MM.1S (cell line): ENCODE measurements around the gene PPP1R12B.

Experiments used
- DNase-seq: peaks from one replicate; pipeline ENCODE4 v3.0.0-alpha.2; 2015
- H2AFZ ChIP-seq: fragments of 300-600 bp; sonication (generic); 2 replicates; pipeline ENCODE4 v1.6.0; 2016; ENCODE audit warnings: antibody characterized with exemption, low read length
- H3F3A ChIP-seq: fragments of 300-600 bp; sonication (generic); 2 replicates; pipeline ENCODE4 v1.6.1; 2016; ENCODE audit warnings: mild to moderate bottlenecking, antibody characterized with exemption, low read length, moderate library complexity, mixed read lengths; ENCODE audit not compliant: insufficient read depth
- H3K27ac ChIP-seq: fragments of 300-600 bp; sonication (generic); 2 replicates; pipeline ENCODE4 v1.5.1; 2016; ENCODE audit warnings: mild to moderate bottlenecking, low read length
- H3K27me3 ChIP-seq: fragments of 300-600 bp; sonication (generic); replicated peaks from 2 replicates; pipeline ENCODE4 v1.6.0; 2016; ENCODE audit warnings: low read length; ENCODE audit not compliant: insufficient read depth
- H3K36me3 ChIP-seq: fragments of 300-600 bp; sonication (generic); replicated peaks from 2 replicates; pipeline ENCODE4 v1.6.1; 2016; ENCODE audit warnings: mild to moderate bottlenecking, low read length, mixed read lengths; ENCODE audit not compliant: insufficient read depth
- H3K4me1 ChIP-seq: fragments of 300-600 bp; sonication (generic); 2 replicates; pipeline ENCODE4 v1.6.1; 2016; ENCODE audit warnings: low read length, mixed read lengths
- H3K4me2 ChIP-seq: fragments of 300-600 bp; sonication (generic); 2 replicates; pipeline ENCODE4 v1.6.0; 2016; ENCODE audit warnings: low read depth, low read length
- H3K4me3 ChIP-seq: fragments of 300-600 bp; sonication (generic); 2 replicates; pipeline ENCODE4 v1.5.1; 2016; ENCODE audit warnings: low read length, mixed read lengths
- H3K79me2 ChIP-seq: fragments of 300-600 bp; sonication (generic); 2 replicates; pipeline ENCODE4 v1.6.1; 2016; ENCODE audit warnings: mixed run types, low read length, mixed read lengths
- H3K9ac ChIP-seq: fragments of 300-600 bp; sonication (generic); 2 replicates; pipeline ENCODE4 v1.6.1; 2016; ENCODE audit warnings: low read length, mixed read lengths
- H3K9me2 ChIP-seq: fragments of 300-600 bp; sonication (generic); replicated peaks from 2 replicates; pipeline ENCODE4 v1.6.1; 2016; ENCODE audit warnings: mild to moderate bottlenecking, low read length, mixed read lengths; ENCODE audit not compliant: insufficient read depth
- H3K9me3 ChIP-seq: fragments of 300-600 bp; sonication (generic); replicated peaks from 2 replicates; pipeline ENCODE4 v1.6.1; 2016; ENCODE audit warnings: mild to moderate bottlenecking, low read length, mixed read lengths; ENCODE audit not compliant: insufficient read depth
- H4K20me1 ChIP-seq: fragments of 300-600 bp; sonication (generic); 2 replicates; pipeline ENCODE4 v1.6.1; 2016; ENCODE audit warnings: mild to moderate bottlenecking, low read length, moderate library complexity, mixed read lengths; ENCODE audit not compliant: insufficient read depth
- EZH2 ChIP-seq: fragments of 300-600 bp; sonication (generic); optimal IDR thresholded peaks from 2 replicates; pipeline ENCODE3; 2017; ENCODE audit warnings: low read depth, mild to moderate bottlenecking, antibody characterized with exemption, low read length, mixed read lengths
- EZH2phosphoT487 ChIP-seq: fragments of 300-600 bp; sonication (generic); IDR thresholded peaks from 2 replicates; pipeline ENCODE4 v1.6.1; 2018; ENCODE audit warnings: antibody characterized with exemption, low read length
- TF ChIP-seq, protein P1 (sequence below): fragments of 300-600 bp; sonication (generic); IDR thresholded peaks from 2 replicates; pipeline ENCODE4 v1.5.1; 2016; ENCODE audit warnings: antibody characterized with exemption, low read length, mixed read lengths

PPP1R12B gene

DNA sequence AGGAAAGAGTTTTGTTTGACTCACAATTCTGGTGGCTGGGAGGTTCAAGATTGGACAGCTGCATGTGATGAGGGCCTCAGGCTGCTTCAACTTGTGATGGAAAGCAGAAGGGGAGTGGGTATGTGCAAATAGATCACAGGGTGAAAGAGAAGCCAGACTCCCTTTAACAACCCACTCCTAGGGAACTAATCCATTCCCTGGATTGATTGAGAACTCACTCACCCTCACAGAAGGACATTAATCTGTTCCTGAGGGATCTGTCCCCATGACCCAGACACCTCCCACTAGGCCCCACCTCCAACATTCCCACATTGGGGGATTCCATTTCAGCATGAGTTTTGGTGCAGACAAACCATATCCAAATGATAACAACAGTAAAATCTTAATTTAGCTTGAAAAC, 32.3 kb upstream of the PPP1R12B start:
- H3K4me1 ChIP-seq = no peaks in the 10 kb centered on the region
- no peak overlapping the region for H3K27ac ChIP-seq
- H3K4me3 ChIP-seq = no peak overlapping the region
- no peak for DNase-seq
- TF ChIP-seq, protein P1, sequence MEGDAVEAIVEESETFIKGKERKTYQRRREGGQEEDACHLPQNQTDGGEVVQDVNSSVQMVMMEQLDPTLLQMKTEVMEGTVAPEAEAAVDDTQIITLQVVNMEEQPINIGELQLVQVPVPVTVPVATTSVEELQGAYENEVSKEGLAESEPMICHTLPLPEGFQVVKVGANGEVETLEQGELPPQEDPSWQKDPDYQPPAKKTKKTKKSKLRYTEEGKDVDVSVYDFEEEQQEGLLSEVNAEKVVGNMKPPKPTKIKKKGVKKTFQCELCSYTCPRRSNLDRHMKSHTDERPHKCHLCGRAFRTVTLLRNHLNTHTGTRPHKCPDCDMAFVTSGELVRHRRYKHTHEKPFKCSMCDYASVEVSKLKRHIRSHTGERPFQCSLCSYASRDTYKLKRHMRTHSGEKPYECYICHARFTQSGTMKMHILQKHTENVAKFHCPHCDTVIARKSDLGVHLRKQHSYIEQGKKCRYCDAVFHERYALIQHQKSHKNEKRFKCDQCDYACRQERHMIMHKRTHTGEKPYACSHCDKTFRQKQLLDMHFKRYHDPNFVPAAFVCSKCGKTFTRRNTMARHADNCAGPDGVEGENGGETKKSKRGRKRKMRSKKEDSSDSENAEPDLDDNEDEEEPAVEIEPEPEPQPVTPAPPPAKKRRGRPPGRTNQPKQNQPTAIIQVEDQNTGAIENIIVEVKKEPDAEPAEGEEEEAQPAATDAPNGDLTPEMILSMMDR = no peak
- TF ChIP-seq EZH2 (no peak), EZH2phosphoT487 (no peak)
- no peaks in the 10 kb centered on the region for H3K36me3 ChIP-seq
- H3F3A ChIP-seq = no peaks in the 10 kb centered on the region
- no peaks in the 10 kb centered on the region for H3K79me2 ChIP-seq
- no peak overlapping the region for H3K4me2 ChIP-seq
- H4K20me1 ChIP-seq = no peaks in the 10 kb centered on the region
- no peak overlapping the region for H2AFZ ChIP-seq
- H3K27me3 ChIP-seq = no peaks in the 10 kb centered on the region
- H3K9ac ChIP-seq = no peak overlapping the region
- H3K9me2 ChIP-seq = no peaks in the 10 kb centered on the region
- no peaks in the 10 kb centered on the region for H3K9me3 ChIP-seq

- Histone ChIP-seq H3K4me2 (no peak overlapping the region), H3K9me2 (no peaks in the 10 kb centered on the region), H3K9me3 (no peaks in the 10 kb centered on the region), H3K27me3 (no peaks in the 10 kb centered on the region), H3K36me3 (no peaks in the 10 kb centered on the region), H2AFZ (no peak overlapping the region), H4K20me1 (no peaks in the 10 kb centered on the region), H3K27ac (no peak overlapping the region), H3K9ac (no peak overlapping the region), H3F3A (no peaks in the 10 kb centered on the region), H3K4me3 (no peak overlapping the region), H3K4me1 (no peaks in the 10 kb centered on the region), H3K79me2 (no peaks in the 10 kb centered on the region)
- TF ChIP-seq EZH2phosphoT487 (no peak), EZH2 (no peak)
- TF ChIP-seq, protein P1 = no peak
- no peak for DNase-seq
Observed at GRCh38 chr1:202317941-202318925, 30.3 kb upstream of the PPP1R12B start.

DNA sequence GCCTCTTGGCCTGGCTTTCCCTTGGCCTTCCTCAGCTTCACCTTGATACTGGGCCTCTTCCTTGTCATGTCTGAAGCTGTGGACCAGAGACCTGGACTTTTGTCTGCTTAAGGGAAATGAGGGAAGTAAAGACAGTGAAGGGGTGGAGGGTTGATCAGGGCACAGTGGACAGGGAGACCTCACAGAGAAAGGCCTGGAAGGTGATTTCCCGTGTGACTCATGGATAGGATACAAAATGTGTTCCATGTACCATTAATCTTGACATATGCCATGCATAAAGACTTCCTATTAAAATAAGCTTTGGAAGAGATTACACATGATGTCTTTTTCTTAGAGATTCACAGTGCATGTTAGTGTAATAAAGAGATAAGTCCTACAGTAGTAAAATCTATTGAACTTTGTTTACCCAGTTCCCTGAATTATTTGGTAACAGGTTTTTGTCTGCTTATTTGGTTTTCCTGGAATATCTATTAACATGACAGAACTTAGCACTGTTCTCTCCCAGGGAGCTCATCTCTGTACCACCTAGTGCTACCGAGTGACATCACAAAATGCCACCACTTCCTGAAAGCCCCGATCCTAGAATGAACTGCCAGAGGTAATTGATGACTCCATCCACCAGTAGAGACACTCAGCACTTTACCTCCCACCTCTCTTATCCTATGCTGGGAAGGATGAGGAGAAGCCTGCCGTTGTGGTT, 29.0 kb upstream of the PPP1R12B start:
- H4K20me1 ChIP-seq = no peaks in the 10 kb centered on the region
- TF ChIP-seq EZH2 = no peak
- no peaks in the 10 kb centered on the region for H3K27me3 ChIP-seq
- H3K27ac ChIP-seq = no peak overlapping the region
- DNase-seq = no peak
- no peaks in the 10 kb centered on the region for H3K9me3 ChIP-seq
- H3K4me1 ChIP-seq = no peaks in the 10 kb centered on the region
- no peaks in the 10 kb centered on the region for H3K79me2 ChIP-seq
- no peaks in the 10 kb centered on the region for H3K36me3 ChIP-seq
- no peaks in the 10 kb centered on the region for H3K9me2 ChIP-seq
- no peaks in the 10 kb centered on the region for H3F3A ChIP-seq
- H3K4me2 ChIP-seq = no peak overlapping the region
- H3K9ac ChIP-seq = no peak overlapping the region
- H3K4me3 ChIP-seq = no peak overlapping the region
- no peak overlapping the region for H2AFZ ChIP-seq

DNA sequence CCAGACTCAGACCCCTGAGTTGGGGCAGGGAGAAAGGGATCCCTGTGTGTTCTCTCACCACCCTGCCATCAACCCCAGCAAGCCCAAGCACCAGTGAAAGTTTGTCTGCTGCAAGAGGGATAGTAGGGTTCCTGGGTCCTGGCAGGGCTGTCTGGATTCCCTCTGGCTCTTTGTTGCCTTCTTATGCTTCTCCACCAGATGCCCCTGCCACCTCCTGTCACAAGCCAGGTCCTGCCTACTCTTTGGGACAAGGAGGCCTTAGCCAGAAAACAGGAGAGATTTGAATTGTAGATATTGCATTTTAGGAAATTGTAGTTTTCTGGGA, 28.5 kb upstream of the PPP1R12B start:
- no peaks in the 10 kb centered on the region for H4K20me1 ChIP-seq
- H3K9me3 ChIP-seq = no peaks in the 10 kb centered on the region
- no peaks in the 10 kb centered on the region for H3K36me3 ChIP-seq
- H3K4me2 ChIP-seq = no peak overlapping the region
- no peak for TF ChIP-seq EZH2
- TF ChIP-seq EZH2phosphoT487 = no peak
- TF ChIP-seq, protein P1 = no peak
- H3K9me2 ChIP-seq = no peaks in the 10 kb centered on the region
- H3K27me3 ChIP-seq = no peaks in the 10 kb centered on the region
- no peaks in the 10 kb centered on the region for H3F3A ChIP-seq
- H3K4me1 ChIP-seq = no peaks in the 10 kb centered on the region
- no peak for DNase-seq
- H2AFZ ChIP-seq = no peak overlapping the region
- H3K79me2 ChIP-seq = no peaks in the 10 kb centered on the region
- no peak overlapping the region for H3K27ac ChIP-seq
- H3K4me3 ChIP-seq = no peak overlapping the region
- H3K9ac ChIP-seq = no peak overlapping the region
